Pancreas (tissue), 10 donors: ENCODE measurements around the gene FNIP1. TPM values are rescaled to one million over a fixed set of nuclear protein-coding genes. Genes with fewer than 3 reads are reported as not detected.

ENCODE experiments used
- ATAC-seq, 4 donors: fragments of 200-7000 bp; cut with Tn5 transposase; one replicate each; pipeline versions ENCODE4 v1.8.0 to v1.9.1; 2020; ENCODE audit warnings: mild to moderate bottlenecking in 4 of 4, moderate library complexity in 4 of 4
- DNase-seq, 6 donors: peaks; one replicate each; pipeline ENCODE4 v3.0.0-alpha.2; 2020
- FAIRE-seq: peaks from 2 replicates; lab custom pipeline; 2012; peaks lifted over from hg19 to GRCh38; lab: Jason Lieb, UNC
- H3K27ac ChIP-seq, 4 donors: fragments of 200-600 bp; sonication (generic); 1 replicate in 3 of 4; 2 replicates in 1 of 4; pipeline versions ENCODE4 v1.5.0 to v1.8.0; 2020
- H3K27me3 ChIP-seq, 4 donors: fragments of 200-600 bp; one replicate each; pipeline ENCODE4 v1.8.0; 2021
- H3K36me3 ChIP-seq, 3 donors: fragments of 200-600 bp; sonication (generic) in 1 of 3; one replicate each; pipeline versions ENCODE4 v1.5.0 to v1.8.0; 2020 to 2021
- H3K4me1 ChIP-seq, 3 donors: fragments of 200-600 bp; one replicate each; pipeline ENCODE4 v1.8.0; 2021
- H3K4me3 ChIP-seq, 4 donors: fragments of 200-600 bp; sonication (generic) in 2 of 4; one replicate each; pipeline versions ENCODE4 v1.5.0 to v1.8.0; 2020 to 2021
- H3K9me3 ChIP-seq, 4 donors: fragments of 200-600 bp; one replicate each; pipeline ENCODE4 v1.8.0; 2021
- WGBS, 2 donors: extraction: QIAGEN DNeasy Blood & Tissue Kit; methylation state at CpG; one replicate each; pipeline ENCODE4 v1.1.7; 2013; 5-methylcytosine and 5-hydroxymethylcytosine counted together
- intact Hi-C, 3 donors: fragments of 100-400 bp; cut with DNase I; formaldehyde crosslinking; loops; one replicate each; pipeline versions ENCODE4 v1.11.1 to v1.14.2; 2022
- polyA plus RNA-seq, 2 donors: library from polyadenylated mRNA; stranded (reverse); fragments of 200-250 nt; gene quantifications; one replicate each; pipeline ENCODE4 v1.2.3, GENCODE V29; 2013
- total RNA-seq, 6 donors: library from RNA; stranded (reverse); fragmentation: NEBNext Ultra II Directional in 4 of 6; extraction: Animal tissue kit (Norgen Biotek cat#: 25700) in 4 of 6; gene quantifications; one replicate each; pipeline versions ENCODE4 v1.2.1 to v1.2.4, GENCODE V29; 2021 to 2023
- TF ChIP-seq, protein P1 (sequence below), 4 donors: fragments of 200-600 bp; sonication (generic) in 3 of 4; IDR thresholded peaks; one replicate each; pipeline versions ENCODE4 v1.5.0 to v1.8.0; 2021; ENCODE audit warnings: antibody characterized with exemption in 4 of 4
- donor health status: healthy with polysubstance abuse.
- donor health status: DM: no; HTN: no; CAD: no; lungs with moderate emphysema.
- donor health status: DM: no; HTN: no; CAD: no.
- donor health status: control.
- donor health status: control.
- donor health status: Bipolar disorder and iron deficiency.
- donor health status: DM: yes; HTN: yes; CAD: no.
- donor health status: DM: no; HTN: no; CAD: no.
- donor health status: DM: no; HTN: no; CAD: no.
- donor health status: DM: yes; HTN: yes; CAD: no.

FNIP1 gene
- total and polyA plus RNA-seq, 8 donors = 2.7 to 20.9 (median 12.0) TPM

DNA sequence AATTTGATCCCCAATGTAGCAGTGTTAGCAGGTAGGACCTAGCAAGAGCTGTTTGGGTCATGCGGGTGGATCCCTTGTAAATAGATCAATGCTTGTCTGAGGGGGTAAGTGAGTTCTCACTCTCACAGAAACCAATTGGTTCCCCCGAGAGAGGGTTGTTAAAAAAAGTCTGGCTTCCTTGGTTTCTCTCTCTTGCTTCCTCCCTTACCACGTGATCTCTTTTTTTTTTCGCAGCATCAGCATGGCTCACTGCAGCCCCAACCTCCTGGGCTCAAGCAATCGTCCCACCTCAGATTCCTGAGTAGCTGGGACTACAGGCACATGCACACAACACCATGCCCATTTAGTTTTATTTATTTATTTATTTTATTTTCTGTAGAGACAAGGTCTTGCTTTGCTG, 188.2 kb downstream of the FNIP1 start:
- 84 to 85% methylated on average over 5 of the region's 5 CpGs for WGBS, 2 donors
- intact Hi-C loops = no loop called here

DNA sequence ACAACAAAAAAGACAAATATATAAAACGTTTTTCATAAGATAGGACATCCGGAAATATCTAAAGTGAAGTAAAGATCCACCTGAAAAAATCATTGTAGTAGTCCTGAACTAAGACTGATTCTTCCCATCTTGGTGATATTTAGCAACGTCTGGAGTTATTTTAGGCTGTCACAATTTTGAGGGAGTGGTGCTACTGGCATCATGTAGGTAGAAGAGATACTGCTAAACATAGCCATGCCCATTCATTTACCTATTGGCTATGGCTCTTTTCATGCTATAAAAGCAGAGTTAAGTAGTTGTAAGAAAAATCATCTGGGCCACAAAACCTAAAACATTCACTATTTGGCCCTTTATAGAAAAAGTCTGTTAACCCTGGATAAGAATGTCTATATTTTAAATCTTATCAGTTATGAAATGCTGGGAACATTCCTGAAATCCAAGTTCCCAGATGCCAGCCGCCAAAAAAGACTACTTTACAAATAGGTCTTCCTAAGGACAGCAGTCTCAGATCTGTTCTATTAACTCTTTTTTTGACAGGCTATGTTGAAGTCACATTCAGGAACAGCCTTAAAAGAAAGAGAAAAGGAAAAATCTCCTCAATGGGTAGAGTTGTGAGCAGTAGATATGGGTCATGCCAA, 188.8 kb downstream of the FNIP1 start:
- no peak for ATAC-seq
- no peaks in the 10 kb centered on the region for H3K9me3 ChIP-seq
- TF ChIP-seq, protein P1, sequence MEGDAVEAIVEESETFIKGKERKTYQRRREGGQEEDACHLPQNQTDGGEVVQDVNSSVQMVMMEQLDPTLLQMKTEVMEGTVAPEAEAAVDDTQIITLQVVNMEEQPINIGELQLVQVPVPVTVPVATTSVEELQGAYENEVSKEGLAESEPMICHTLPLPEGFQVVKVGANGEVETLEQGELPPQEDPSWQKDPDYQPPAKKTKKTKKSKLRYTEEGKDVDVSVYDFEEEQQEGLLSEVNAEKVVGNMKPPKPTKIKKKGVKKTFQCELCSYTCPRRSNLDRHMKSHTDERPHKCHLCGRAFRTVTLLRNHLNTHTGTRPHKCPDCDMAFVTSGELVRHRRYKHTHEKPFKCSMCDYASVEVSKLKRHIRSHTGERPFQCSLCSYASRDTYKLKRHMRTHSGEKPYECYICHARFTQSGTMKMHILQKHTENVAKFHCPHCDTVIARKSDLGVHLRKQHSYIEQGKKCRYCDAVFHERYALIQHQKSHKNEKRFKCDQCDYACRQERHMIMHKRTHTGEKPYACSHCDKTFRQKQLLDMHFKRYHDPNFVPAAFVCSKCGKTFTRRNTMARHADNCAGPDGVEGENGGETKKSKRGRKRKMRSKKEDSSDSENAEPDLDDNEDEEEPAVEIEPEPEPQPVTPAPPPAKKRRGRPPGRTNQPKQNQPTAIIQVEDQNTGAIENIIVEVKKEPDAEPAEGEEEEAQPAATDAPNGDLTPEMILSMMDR (IDR thresholded peaks at IDR 0.05) = no peak
- peaks cover 0 to 20% (median 8%) of the 10 kb centered on the region in 3 donors for H3K4me1 ChIP-seq
- DNase-seq = no peak
- intact Hi-C loops = no loop called here
- no peaks in the 10 kb centered on the region for H3K36me3 ChIP-seq
- no peak overlapping the region for H3K4me3 ChIP-seq
- H3K27me3 ChIP-seq = no peaks in the 10 kb centered on the region
- H3K27ac ChIP-seq = no peak overlapping the region
- no peak for FAIRE-seq
- 40% methylated on average over 4 of the region's 4 CpGs for WGBS, 2 donors

More for the DNA sequence above, 188.2 kb downstream of the FNIP1 start:
- H3K9me3 ChIP-seq = no peaks in the 10 kb centered on the region
- H3K36me3 ChIP-seq = no peaks in the 10 kb centered on the region
- TF ChIP-seq, protein P1 (IDR thresholded peaks at IDR 0.05) = no peak
- ATAC-seq (no peak), DNase-seq (no peak), FAIRE-seq (no peak)
- no peaks in the 10 kb centered on the region for H3K27me3 ChIP-seq
- peaks cover 0 to 20% (median 8%) of the 10 kb centered on the region in 3 donors for H3K4me1 ChIP-seq
- no peak overlapping the region for H3K4me3 ChIP-seq
- no peak overlapping the region for H3K27ac ChIP-seq

DNA sequence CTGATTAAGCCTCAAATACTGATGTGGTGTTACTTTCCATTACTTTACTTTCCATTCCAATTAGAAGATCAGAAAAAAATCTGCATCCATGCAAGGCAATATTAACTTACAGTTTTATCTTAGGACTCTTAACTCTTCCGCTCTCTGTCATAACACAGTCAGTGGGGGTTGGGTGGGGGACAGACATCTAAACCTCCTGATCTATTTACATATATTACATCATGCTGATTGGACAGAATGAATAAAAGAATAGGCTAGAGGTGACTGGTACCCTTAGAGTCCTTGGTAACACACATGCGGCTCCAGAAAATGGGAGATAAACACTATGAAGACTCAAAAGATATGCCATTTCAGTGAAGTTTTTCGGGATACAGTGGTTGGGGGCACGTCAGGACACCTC, 189.4 kb downstream of the FNIP1 start:
- WGBS, 2 donors = 79 to 86% methylated on average over 4 of the region's 4 CpGs
- no peaks in the 10 kb centered on the region for H3K9me3 ChIP-seq
- intact Hi-C loops = no loop called here
- H3K4me1 ChIP-seq = peaks cover 0 to 20% (median 8%) of the 10 kb centered on the region in 3 donors
- H3K4me3 ChIP-seq = no peak overlapping the region
- no peaks in the 10 kb centered on the region for H3K27me3 ChIP-seq
- no peak for ATAC-seq
- no peak for DNase-seq
- no peak overlapping the region for H3K27ac ChIP-seq
- no peaks in the 10 kb centered on the region for H3K36me3 ChIP-seq
- no peak for FAIRE-seq
- TF ChIP-seq, protein P1 (IDR thresholded peaks at IDR 0.05) = no peak

DNA sequence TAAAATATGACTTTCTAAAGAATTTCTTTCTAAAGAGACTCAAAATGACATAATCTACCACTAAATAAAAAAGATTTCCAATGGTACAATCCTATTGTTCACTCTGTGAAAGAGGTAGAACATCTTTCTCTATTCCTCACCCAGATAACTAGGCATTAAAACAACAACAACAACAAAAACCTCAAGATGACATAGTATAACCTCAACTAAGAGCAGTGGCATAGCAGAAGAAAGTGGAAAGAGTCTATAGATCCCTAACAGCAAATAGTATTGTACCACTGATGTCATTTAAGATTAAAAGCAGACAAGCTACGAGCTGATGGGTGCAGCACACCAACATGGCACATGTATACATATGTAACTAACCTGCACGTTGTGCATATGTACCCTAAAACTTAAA, 191.7 kb downstream of the FNIP1 start:
- DNase-seq (no peak), FAIRE-seq (no peak), ATAC-seq (no peak)
- H3K27me3 ChIP-seq = no peaks in the 10 kb centered on the region
- no peaks in the 10 kb centered on the region for H3K9me3 ChIP-seq
- H3K27ac ChIP-seq = no peak overlapping the region
- H3K36me3 ChIP-seq = no peaks in the 10 kb centered on the region
- no peak overlapping the region for H3K4me3 ChIP-seq
- TF ChIP-seq, protein P1 (IDR thresholded peaks at IDR 0.05) = no peak
- 91 to 97% methylated on average over 2 of the region's 2 CpGs for WGBS, 2 donors
- H3K4me1 ChIP-seq = peaks cover 0 to 13% (median 2%) of the 10 kb centered on the region in 3 donors
- intact Hi-C loops = no loop called here
